GM21723 (cell line): ENCODE results near the gene IER5L.
A peak's percentile ranks its signal among the peaks of the same experiment; 100 is the strongest.

ENCODE experiments used
- ATAC-seq: cut with Tn5 transposase; IDR thresholded peaks from one replicate; pipeline ENCODE4 v1.9.1; 2021; ENCODE audit warnings: mild to moderate bottlenecking, moderate library complexity; ENCODE audit not compliant: unreplicated experiment

The IER5L gene

GRCh38 chr9:129182122-129182521 is 4.1 kb upstream of the IER5L start:
- no peak for ATAC-seq

- ATAC-seq = no peak
Observed at GRCh38 chr9:129181246-129181645, 3.2 kb upstream of the IER5L start.

GRCh38 chr9:129178568-129179382 is 714 bp upstream of the IER5L start:
- no peak for ATAC-seq

- ATAC-seq = peak; percentile 23
Observed at GRCh38 chr9:129177443-129177790, 644 bp downstream of the IER5L start.

GRCh38 chr9:129176701-129177442 is 1.2 kb downstream of the IER5L start:
- ATAC-seq = no peak

GRCh38 chr9:129175825-129176633 is 2.0 kb downstream of the IER5L start:
- ATAC-seq = no peak

GRCh38 chr9:129175515-129175824 is 2.6 kb downstream of the IER5L start:
- no peak for ATAC-seq

GRCh38 chr9:129174724-129175514 is 3.1 kb downstream of the IER5L start:
- ATAC-seq = no peak

- no peak for ATAC-seq
Observed at GRCh38 chr9:129174102-129174723, 3.8 kb downstream of the IER5L start.

- ATAC-seq = no peak
Observed at GRCh38 chr9:129173296-129174101, 4.6 kb downstream of the IER5L start.

- ATAC-seq = no peak
Observed at GRCh38 chr9:129172816-129173215, 5.2 kb downstream of the IER5L start.

- ATAC-seq = no peak
Observed at GRCh38 chr9:129171993-129172751, 5.9 kb downstream of the IER5L start.

GRCh38 chr9:129170229-129170628 is 7.8 kb downstream of the IER5L start:
- no peak for ATAC-seq

GRCh38 chr9:129166623-129167557 is 11.2 kb downstream of the IER5L start:
- ATAC-seq = no peak

GRCh38 chr9:129165198-129165597 is 12.9 kb downstream of the IER5L start:
- no peak for ATAC-seq

GRCh38 chr9:129164246-129164930 is 13.7 kb downstream of the IER5L start:
- ATAC-seq = no peak

GRCh38 chr9:129163753-129164152 is 14.3 kb downstream of the IER5L start:
- ATAC-seq = no peak
